ENCODE measurements around the gene RELL1.

The RELL1 gene

DNA sequence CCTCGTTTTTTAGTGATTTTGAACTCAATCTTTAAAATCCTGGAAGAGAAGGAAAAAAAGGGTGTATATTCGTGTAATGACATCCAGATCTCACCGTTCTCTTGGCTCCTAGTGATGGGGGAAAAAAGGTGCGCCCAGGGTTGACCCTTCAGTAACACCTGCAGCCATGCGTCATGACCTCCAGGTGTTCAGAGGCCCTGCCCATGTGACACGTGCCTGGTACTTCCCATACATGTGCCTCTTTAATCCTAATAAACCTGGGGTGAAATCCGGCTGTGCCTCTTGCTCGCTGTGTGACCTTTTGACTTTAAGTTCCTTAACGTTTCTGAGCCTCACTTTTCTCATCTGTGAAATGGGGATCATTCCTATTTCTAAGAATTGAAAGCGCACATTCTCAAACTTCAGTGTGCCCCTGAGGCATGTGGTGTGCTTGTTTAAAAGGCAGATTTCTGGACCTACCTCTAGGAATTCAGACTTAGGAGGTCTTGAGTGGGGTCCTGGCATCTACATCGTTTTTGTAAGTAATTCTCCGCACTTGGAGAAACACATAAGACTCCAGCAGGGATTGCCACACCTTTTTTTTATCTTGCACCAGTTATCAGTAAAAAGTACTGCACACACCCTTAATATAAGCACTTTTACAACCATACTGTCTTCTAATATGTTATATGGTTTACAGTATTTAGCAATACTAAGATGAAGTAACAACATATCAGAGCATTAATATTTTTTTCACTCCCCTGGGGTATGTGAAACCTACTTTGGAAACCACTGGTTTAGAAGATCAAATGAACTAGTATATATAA is 90.1 kb downstream of the RELL1 start:
- no peak for DNase-seq

DNA sequence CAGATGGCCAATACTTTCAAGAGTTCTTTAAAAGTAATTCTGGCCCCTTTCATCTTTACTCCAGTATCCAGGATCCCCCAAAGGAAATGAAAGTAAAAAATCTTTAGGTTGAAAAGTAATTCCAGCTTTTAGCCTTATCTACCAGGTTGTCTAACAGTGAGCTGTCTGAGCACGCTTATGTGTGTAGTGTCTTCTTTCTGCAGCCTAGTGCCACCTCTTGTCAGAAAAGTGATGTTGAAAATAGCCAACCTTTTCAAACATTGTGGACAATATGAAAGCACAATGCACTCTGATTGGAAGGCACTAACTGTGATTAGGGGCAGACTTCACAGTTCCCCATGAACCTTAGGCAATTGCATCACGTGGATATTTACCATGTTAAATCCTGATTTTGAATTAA is 92.1 kb downstream of the RELL1 start:
- no peak for DNase-seq

GRCh38 chr4:37591349-37591748 is 94.8 kb downstream of the RELL1 start:
- DNase-seq = no peak

DNA sequence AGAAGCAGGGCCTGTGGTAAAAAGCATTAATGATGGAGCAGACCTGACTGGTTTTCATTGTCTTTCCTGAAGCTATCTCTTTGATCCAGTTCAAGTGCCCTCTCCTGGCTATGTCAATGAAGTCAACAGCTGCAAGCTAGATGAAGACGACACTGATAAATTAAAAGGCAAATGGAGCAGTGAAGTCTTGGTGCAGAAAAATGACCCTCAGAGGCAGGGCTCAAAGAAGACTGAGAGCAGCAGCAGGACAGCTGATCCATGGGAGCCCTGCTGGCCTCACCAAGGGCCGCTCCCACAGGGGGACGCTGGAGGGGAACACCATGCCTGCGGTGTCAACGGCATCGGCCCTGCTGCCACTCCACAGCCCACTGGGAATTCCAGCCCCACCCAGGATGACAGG is 96.2 kb downstream of the RELL1 start:
- no peak for DNase-seq

DNA sequence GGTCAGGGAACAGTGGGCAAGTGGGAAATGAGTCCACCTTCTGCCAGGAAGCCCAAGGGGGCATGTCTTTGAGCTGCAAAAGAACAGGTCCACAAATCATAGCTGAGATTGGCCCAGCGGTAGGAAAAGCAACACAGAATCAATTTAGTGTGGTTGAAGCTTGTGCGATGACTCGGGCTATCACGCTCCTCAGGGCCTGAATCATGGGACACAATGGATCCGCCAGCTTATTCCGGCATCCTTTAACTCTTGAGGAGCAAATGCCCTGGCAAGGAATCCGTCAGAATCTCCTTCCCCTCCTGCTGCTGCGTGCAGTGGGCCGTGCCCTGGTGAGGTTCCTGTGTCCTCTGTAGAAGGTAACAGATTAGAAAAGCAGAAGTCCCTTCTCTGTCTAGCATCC is 98.0 kb downstream of the RELL1 start:
- DNase-seq = peak; percentile 8

DNA sequence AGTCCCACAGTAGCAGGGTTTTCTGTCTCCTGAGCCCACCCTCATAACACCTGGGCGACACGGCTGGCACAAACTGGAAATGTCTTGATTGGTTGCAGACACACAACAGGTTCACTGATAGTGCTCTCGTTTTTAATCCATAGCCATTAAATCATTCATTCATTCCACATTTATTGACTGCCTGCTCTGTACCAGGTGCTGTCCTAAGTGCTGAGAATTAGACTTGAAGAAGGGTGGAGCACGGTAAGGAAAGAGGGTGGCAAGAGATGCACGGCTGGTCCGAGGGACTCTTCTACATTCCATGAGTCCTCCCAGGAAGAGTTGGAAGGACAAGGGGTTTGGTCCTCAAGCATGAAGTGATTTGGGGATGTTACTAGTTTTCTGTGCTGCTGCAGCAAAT is 100.0 kb downstream of the RELL1 start:
- DNase-seq = no peak

DNA sequence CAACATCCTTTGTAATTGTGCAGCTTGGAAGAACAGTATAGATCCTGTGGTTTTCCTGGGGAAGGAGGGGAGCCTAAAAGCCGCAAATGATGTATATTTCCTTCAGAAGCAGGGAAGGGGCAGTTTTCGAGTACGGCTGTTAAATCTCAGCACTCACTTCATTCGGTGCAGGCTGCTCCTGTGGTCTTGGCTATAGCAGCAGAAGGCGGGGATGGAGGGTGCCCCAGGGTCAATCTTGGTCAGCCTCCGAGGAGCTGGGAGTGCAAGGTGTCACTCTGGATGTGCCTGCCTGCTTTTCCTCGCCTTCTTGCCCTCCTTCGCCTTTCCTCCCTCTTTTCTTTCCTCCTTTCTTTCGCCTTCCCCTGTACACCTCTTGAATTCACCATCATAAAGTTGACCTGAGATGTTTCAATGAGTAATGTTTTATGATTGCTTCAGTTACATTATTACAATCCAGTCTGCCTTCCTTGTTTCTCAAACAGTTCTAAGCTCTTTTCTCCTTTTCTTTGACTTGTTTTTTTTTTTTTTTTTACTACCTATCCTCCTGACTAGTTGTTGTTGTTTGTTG is 101.6 kb downstream of the RELL1 start:
- no peak for DNase-seq

DNA sequence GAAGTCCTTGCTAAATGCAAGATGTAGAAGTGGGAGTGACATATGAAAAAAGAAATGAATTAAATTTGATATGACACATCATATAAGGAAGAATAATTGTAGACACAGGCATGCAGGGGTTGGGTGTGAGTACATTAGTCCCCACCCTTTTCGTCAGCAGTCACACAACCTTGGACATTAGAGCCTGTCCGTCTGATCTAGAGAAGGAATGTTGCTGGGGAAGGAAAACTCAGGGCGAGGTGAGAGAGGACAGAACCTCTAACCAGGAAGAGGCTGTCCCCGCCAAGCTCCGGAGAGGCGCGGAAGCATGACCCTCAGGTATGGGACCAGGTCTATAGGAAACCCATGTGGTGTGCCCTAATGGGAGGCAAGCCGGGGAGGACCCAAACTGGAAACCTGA is 102.1 kb downstream of the RELL1 start:
- DNase-seq = no peak

GRCh38 chr4:37573566-37573965 is 112.6 kb downstream of the RELL1 start:
- DNase-seq = no peak

DNA sequence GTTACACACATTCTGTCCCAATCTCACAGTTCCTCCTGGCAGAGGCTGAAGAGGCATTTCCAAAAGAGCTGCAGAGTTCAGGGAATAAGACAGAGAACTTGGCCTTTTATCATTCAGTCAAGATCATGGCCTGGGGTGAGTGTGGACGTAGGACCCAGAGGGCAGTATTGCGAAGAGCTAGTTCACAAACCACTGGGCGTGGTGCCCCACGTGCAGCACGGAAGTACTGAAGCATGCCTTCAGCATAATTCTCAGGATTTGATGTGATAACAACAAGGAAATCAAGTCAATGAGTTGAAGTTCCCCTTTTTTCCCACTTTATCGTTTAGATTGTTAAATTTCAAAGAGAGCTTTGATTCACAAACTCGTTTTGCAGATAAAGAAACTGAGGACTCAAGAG is 117.7 kb downstream of the RELL1 start:
- no peak for DNase-seq

- no peak for DNase-seq
Measured at GRCh38 chr4:37567836-37568235, 118.3 kb downstream of the RELL1 start.

DNA sequence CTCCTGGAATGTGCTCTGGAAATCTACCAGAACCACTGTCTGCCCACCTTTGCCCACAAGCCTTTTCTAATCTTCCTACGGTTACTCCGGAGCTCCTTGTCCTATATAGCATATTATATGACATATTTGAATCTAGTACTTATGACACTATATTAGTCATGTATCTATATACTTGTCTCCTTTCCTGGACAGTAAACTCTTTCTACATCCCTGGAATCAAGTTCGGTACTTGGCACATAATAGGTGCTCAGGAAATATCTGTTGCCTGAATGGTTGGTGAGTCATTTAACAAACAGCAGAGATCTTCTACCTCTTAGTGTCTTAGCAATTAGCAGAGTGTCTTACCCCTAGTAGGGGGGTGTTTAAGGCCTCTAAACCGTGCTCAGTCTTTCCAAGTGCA is 123.6 kb downstream of the RELL1 start:
- DNase-seq = no peak

GRCh38 chr4:37561803-37562207 is 124.4 kb downstream of the RELL1 start:
- no peak for DNase-seq

DNA sequence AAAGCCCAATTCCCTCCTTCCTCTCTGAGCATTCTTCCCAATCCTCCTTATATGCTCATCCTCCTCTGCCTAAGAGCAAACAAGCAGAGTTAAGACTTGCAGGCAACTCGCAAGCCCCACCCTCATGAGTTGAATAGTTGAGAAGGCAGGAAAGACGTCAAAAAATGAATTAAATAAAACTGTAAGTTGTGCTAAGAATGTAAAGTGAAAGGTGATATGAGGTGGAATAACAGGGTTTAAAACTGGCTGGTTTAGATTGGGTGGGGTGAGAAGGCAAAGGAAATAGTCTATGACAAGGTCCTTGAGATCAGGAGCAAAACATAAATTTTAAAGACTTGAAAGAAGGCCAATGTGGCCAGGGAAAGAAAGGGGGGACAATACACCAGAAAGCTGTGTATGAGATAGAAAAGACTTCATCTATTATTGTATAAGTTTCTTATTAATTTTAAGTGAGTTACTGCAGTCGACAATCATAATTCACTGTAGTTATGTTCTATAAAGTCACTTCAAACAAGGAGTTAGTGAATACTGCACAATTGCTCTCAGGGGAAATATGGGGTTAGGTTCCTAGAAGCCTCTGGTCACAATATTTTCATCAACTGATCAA is 124.9 kb downstream of the RELL1 start:
- DNase-seq = no peak
